GM21737 (cell line): Measurements from ENCODE around the gene ZNF24.
A peak's percentile ranks its signal among the peaks of the same experiment; 100 is the strongest.

Source experiments
- ATAC-seq: cut with Tn5 transposase; IDR thresholded peaks from one replicate; pipeline ENCODE4 v1.9.1; 2021; ENCODE audit warnings: mild to moderate bottlenecking, moderate library complexity; ENCODE audit not compliant: unreplicated experiment

The ZNF24 gene

DNA sequence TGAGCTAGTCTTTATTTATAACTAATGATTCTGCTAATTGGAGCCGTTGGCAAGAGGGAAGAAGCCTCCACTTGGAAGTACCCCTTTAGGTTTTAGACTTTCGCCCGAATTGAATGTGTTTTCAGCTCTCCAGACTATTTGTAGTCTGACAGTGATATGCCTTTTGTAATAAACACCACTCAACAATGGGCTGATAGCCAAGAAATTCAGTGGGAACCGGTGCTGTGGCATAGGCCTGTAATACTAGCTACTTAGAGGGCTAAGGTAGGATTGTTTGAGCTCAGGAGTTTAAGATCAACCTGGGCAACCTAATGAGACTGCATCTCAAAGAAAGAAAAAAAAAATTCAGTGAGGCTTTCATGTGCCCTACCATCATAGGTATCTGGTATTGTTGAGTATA lies 40.6 kb downstream of the ZNF24 start:
- no peak for ATAC-seq

DNA sequence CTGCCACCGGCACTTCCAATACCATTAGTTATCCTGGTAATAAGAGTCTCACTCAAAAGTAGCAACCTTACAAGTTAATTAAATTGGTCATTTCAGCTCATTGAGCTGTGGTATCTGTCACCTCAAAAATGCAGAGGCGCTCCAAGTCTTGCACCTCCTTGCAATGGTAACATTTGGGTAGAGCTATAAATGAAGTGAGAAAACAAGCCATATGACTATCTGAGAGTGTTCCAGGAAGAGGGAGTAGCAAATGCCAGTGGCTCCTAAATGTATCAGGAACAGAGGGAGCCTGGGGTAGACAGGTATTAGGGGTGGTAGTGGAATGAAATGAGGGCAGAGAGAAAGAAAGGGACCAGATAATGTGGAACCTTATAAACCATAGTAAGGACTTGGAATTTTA lies 48.2 kb downstream of the ZNF24 start:
- ATAC-seq = no peak

GRCh38 chr18:35291166-35291565 lies 53.1 kb downstream of the ZNF24 start:
- no peak for ATAC-seq

GRCh38 chr18:35290094-35290735 lies 54.0 kb downstream of the ZNF24 start, which contains the start of gene ZSCAN30:
Gene ZSCAN30, minus strand, starts transcription at chr18:35290229. Its CDS starts 25,877 bp downstream, at chr18:35264352.
- ATAC-seq = peak; percentile 86

DNA sequence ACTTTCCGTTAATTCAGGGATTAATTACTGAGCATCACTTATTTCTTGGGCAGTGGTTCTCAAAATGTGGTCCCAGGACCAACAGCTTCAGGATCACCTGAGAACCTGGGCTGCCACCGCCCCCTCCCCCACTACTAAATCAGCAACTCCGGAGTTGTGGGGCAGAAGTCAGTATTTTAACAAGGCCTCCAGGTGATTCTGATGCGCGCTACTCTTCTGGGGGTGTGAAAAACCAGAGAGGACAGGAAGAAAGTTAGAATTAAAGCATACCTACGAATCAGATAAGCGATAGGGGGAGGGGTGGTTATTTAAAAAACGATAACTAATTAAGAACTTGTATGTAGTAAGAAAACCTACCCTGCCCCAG lies 54.5 kb downstream of the ZNF24 start:
- ATAC-seq = peak; percentile 25

- no peak for ATAC-seq
Measured at GRCh38 chr18:35289293-35289692, 54.9 kb downstream of the ZNF24 start.

- ATAC-seq = no peak
Measured at GRCh38 chr18:35284841-35285240, 59.4 kb downstream of the ZNF24 start.

- no peak for ATAC-seq
Measured at GRCh38 chr18:35283923-35284794, 60.1 kb downstream of the ZNF24 start.

DNA sequence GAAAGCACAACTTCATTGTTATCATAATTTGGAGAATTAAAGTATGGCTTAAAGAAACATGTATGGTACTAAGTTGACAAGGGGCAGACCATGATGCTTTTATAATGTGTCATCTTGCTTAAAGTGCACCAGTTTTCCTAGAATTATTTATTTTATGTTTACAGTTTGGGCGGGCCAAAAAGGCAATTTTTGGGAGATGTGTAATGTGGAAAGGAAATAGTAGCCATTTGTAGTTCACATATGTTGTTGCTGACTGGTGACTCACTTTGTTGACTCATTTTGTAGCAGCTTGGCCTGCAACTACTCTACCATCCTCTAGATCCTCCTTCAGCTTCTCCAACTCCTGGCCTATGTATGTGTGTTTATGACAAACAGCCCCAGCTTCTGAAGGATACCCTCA lies 61.9 kb downstream of the ZNF24 start:
- no peak for ATAC-seq
